Gastroesophageal sphincter (tissue), 4 donors: ENCODE results near the gene TMEM115. TPM values are rescaled to one million over a fixed set of nuclear protein-coding genes. Genes with fewer than 3 reads are reported as not detected.

ENCODE experiments used
- ATAC-seq: fragments of 150-250 bp; one replicate; pipeline ENCODE4 v1.9.1; 2016; ENCODE audit warnings: mild to moderate bottlenecking, moderate library complexity
- H3K27ac ChIP-seq, 4 donors: fragments of 200-600 bp; sonication (generic) in 3 of 4; 1 replicate in 3 of 4; 2 replicates in 1 of 4; pipeline ENCODE4 v1.5.1; 2016 to 2019
- H3K27me3 ChIP-seq: fragments of 200-600 bp; sonication (generic); one replicate; pipeline ENCODE4 v1.5.1; 2019
- H3K36me3 ChIP-seq, 2 donors: fragments of 200-600 bp; sonication (generic); one replicate each; pipeline ENCODE4 v1.5.1; 2019; ENCODE audit warnings: control low read depth in 1 of 2
- H3K4me1 ChIP-seq, 3 donors: fragments of 200-600 bp; sonication (generic); 1 replicate in 2 of 3; 2 replicates in 1 of 3; pipeline ENCODE4 v1.5.1; 2016 to 2019; ENCODE audit warnings: control low read depth in 2 of 3
- H3K4me3 ChIP-seq, 2 donors: fragments of 200-600 bp; sonication (generic); one replicate each; pipeline ENCODE4 v1.5.1; 2019; ENCODE audit warnings: mild to moderate bottlenecking in 1 of 2, moderate library complexity in 1 of 2
- H3K9me3 ChIP-seq, 3 donors: fragments of 200-600 bp; sonication (generic); one replicate each; pipeline ENCODE4 v1.5.1; 2017 to 2019; ENCODE audit warnings: control low read depth in 2 of 3
- CTCF ChIP-seq, 4 experiments: fragments of 200-600 bp in 2 of 4; fragments of 450-650 bp in 2 of 4; sonication (generic) in 1 of 4; IDR thresholded peaks; one replicate each; pipeline ENCODE4 v1.5.1; 2017 to 2019; ENCODE audit warnings: antibody characterized with exemption in 4 of 4, mild to moderate bottlenecking in 2 of 4, moderate library complexity in 2 of 4
- EP300 ChIP-seq: sonication (generic); formaldehyde crosslinking; IDR thresholded peaks from one replicate; pipeline ENCODE4 v1.6.1; 2017; ENCODE audit warnings: antibody characterized with exemption, mild to moderate bottlenecking
- POLR2A ChIP-seq, 2 donors: fragments of 450-650 bp; IDR thresholded peaks; one replicate each; pipeline ENCODE4 v1.6.1; 2017; ENCODE audit warnings: antibody characterized with exemption in 2 of 2, mild to moderate bottlenecking in 2 of 2, moderate library complexity in 1 of 2
- POLR2AphosphoS5 ChIP-seq: sonication (generic); formaldehyde crosslinking; IDR thresholded peaks from one replicate; pipeline ENCODE4 v1.6.1; 2017; ENCODE audit warnings: antibody characterized with exemption
- WGBS, 2 donors: methylation state at CpG; one replicate each; pipeline ENCODE4 v1.1.5; 2018; ENCODE audit warnings: low coverage in 1 of 2; 5-methylcytosine and 5-hydroxymethylcytosine counted together
- total RNA-seq, 4 donors: library from RNA; depleted of rRNA; stranded (reverse); fragments of >200 nt; gene quantifications; one replicate each; pipeline ENCODE4 v1.1.0, GENCODE V29; 2016

Gene TMEM115
- total RNA-seq, 4 donors from 2014 or later, result 41.1 to 66.2 (median 55.7) TPM

DNA sequence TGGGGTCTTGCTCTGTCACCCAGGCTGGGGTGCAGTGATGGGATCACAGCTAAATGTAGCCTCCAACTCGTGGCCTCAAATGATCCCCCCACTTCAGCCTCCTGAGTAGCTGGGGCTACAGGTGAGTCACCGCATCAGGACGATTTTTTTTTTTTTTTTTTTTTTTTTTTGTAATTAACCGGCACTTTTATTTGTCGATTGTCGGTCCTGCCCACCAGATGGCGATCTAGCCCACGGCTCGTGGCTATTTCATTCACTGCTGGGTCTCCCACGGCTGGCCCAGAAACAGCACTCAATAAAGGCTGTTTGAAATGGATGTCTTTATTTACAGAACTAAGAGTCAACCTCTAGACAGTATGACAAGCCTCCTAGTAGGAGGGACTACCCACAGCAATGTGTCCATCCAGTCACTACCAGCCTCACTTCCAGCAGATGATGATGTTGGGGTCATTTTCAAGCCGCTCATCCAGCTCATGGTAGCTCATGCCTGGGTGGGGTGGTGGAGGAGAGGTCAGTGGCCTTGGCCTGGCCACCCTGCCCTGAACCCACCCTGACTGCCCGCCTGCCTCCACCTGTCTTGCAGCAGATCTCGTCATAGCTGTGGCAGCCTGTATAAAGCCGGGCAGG is 12.0 kb downstream of the TMEM115 start:
- 9 to 20% methylated on average over 4 to 9 of the region's 14 CpGs for WGBS, 2 donors
- Histone ChIP-seq H3K27me3 (no peaks in the 10 kb centered on the region), H3K9me3 (no peaks in the 10 kb centered on the region), H3K36me3 (peaks cover 0 to 20% of the 10 kb centered on the region in 2 donors), H3K27ac (peak overlapping the region in 2 of 4 donors; percentile 32 to 48), H3K4me3 (no peak overlapping the region), H3K4me1 (peaks cover 0 to 64% (median 31%) of the 10 kb centered on the region in 3 donors)
- no peak for ATAC-seq
- no peak for TF ChIP-seq POLR2AphosphoS5
- TF ChIP-seq CTCF (IDR thresholded peaks at IDR 0.05), result peak in 3 of 4 experiments; percentile 23 to 63 (median 59)
- no peak for TF ChIP-seq POLR2A (IDR thresholded peaks at IDR 0.05)

DNA sequence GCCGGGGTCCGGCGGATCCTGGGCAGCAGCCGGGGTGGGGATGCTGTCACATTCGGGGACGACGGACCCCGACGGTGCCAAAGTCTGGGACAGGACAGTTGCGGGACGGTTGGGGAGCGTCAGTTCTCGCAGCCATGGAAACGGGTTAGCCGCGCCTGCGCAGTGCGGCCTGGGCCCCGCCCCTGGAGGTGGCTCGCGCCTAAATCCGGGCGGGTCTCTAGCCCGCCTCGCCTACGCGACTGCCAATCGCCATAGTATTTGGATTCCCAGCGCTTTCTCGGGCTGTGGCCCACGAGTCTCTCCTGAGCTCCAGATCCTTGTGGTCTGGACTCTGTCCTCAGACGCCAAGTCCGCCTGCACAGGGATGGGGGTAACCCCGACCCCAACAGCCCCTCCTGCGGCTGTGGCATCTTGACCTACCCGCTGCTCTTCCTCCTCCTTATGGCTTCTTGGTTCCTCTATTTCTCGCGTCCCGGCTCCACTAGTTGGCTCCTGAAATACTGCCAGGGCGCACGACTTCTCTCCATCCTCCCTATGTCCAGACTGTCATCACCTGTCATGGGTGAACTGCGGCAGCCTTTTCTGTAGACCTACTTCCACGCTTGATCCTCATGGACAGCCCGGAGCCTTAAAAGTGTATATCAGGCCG is 13.6 kb downstream of the TMEM115 start, which contains the start of gene ZMYND10:
TSS of gene ZMYND10 (minus strand) at position 147 of the 649 bp plus-strand sequence. CDS start 153 bp downstream, outside the sequence.
- TF ChIP-seq POLR2A (IDR thresholded peaks at IDR 0.05), result no peak
- 6 to 29% methylated on average over 8 to 11 of the region's 45 CpGs for WGBS, 2 donors
- peaks cover 0 to 66% (median 36%) of the 10 kb centered on the region in 3 donors for H3K4me1 ChIP-seq
- peak within 1 kb of the TSS in 1 of 4 donors; percentile 15 for H3K27ac ChIP-seq
- H3K36me3 ChIP-seq, result peaks cover 0 to 20% of the 10 kb centered on the region in 2 donors
- ATAC-seq, result peak; percentile 48
- H3K9me3 ChIP-seq, result no peaks in the 10 kb centered on the region
- H3K27me3 ChIP-seq, result no peaks in the 10 kb centered on the region
- H3K4me3 ChIP-seq, result peak within 1 kb of the TSS in 1 of 2 donors; percentile 48

DNA sequence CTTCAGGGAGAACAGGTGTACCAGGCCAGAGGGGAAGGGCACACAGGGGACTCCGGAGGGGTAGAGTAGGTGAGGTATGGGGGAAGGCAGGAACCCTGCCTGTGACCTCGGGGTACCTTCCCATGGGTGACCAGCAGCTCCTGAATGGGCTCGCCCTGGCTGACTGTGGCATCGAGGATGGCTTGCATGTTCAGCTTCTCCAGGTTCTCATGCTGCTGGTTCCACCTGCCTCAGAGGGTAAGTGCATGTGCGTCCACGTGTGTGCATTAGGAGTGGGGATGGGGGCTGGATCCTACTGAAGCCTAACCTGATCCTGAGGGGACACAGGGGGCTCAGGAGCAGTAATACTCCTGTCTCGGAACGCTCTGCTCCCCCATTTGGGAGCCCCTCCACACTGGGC is 14.3 kb downstream of the TMEM115 start:
- WGBS, 2 donors, result 52 to 65% methylated on average over 4 to 6 of the region's 8 CpGs
- Histone ChIP-seq H3K4me3 (peak overlapping the region in 1 of 2 donors; percentile 48), H3K36me3 (peaks cover 0 to 20% of the 10 kb centered on the region in 2 donors), H3K27me3 (no peaks in the 10 kb centered on the region), H3K9me3 (no peaks in the 10 kb centered on the region), H3K4me1 (peaks cover 0 to 68% (median 37%) of the 10 kb centered on the region in 3 donors), H3K27ac (no peak overlapping the region)
- TF ChIP-seq POLR2AphosphoS5 (no peak), POLR2A (IDR thresholded peaks at IDR 0.05) (no peak), CTCF (IDR thresholded peaks at IDR 0.05) (no peak), EP300 (no peak)
- ATAC-seq, result no peak

- no peaks in the 10 kb centered on the region for H3K27me3 ChIP-seq
- H3K27ac ChIP-seq, result no peak overlapping the region
- H3K9me3 ChIP-seq, result no peaks in the 10 kb centered on the region
- TF ChIP-seq CTCF (IDR thresholded peaks at IDR 0.05) (no peak), EP300 (no peak), POLR2A (IDR thresholded peaks at IDR 0.05) (no peak), POLR2AphosphoS5 (no peak)
- H3K4me1 ChIP-seq, result peaks cover 0 to 70% (median 35%) of the 10 kb centered on the region in 3 donors
- 75% methylated on average over 8 of the region's 13 CpGs; no CpG with 5 or more reads in 1 of the 2 donors for WGBS, 2 donors
- no peak overlapping the region for H3K4me3 ChIP-seq
- no peak for ATAC-seq
- H3K36me3 ChIP-seq, result peaks cover 0 to 6% of the 10 kb centered on the region in 2 donors
Measured at GRCh38 chr3:50342813-50343633, 16.3 kb downstream of the TMEM115 start.

GRCh38 chr3:50341996-50342650 is 17.2 kb downstream of the TMEM115 start:
- Histone ChIP-seq H3K4me1 (peaks cover 0 to 68% (median 36%) of the 10 kb centered on the region in 3 donors), H3K36me3 (no peaks in the 10 kb centered on the region), H3K4me3 (no peak overlapping the region), H3K27ac (peak overlapping the region in 1 of 4 donors; percentile 94), H3K9me3 (no peaks in the 10 kb centered on the region), H3K27me3 (no peaks in the 10 kb centered on the region)
- TF ChIP-seq CTCF (IDR thresholded peaks at IDR 0.05) (no peak), EP300 (no peak), POLR2AphosphoS5 (no peak)
- no peak for ATAC-seq
- WGBS, 2 donors, result 94% methylated on average over 8 of the region's 13 CpGs; no CpG with 5 or more reads in 1 of the 2 donors
